NCI-H2107 treated with DMSO at 0.1 percent for 48 hours (cell line): ENCODE results near the gene SP140L.
A peak's percentile ranks its signal among the peaks of the same experiment; 100 is the strongest.
"Not testable (repeated sequence)": the region's sequence is repeated elsewhere in the genome, so short reads cannot be mapped to it uniquely, and the experiment has no call there.

Source experiments
- DNase-seq: peaks from one replicate; lab custom pipeline; 2025; ENCODE audit not compliant: unreplicated experiment; lab: John Stamatoyannopoulos, UW

Gene SP140L

DNA sequence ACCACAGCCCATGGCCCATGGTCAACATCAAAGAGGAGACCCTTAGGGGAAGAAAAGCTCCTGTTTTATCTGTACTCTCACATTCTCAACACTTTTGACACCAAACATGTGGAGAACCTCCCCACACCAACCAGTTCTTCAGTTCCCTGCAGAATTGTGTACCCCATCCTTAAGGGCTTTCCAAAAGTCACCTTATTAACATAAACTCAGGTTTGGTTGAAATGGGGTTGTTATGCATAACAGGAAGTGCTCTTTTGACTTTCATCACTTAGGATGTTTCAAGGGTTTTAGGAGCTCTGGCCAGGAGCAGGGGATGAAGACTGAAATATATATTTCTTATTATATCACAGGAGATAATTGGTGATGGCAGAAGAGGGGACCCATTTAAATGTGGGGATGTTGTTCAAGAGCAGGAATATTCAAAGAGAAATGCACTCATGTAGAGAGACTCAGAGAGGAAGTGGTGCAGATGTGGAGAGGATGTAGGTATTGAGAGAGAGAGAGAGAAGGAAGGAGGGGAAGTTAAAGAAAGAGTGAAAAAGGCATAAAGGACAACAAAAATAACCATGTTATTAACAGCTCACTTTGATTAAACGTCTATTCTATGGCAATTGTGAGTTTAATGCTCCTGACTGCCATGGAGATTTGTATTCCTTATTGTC, 35.2 kb downstream of the SP140L start:
- DNase-seq: no peak

DNA sequence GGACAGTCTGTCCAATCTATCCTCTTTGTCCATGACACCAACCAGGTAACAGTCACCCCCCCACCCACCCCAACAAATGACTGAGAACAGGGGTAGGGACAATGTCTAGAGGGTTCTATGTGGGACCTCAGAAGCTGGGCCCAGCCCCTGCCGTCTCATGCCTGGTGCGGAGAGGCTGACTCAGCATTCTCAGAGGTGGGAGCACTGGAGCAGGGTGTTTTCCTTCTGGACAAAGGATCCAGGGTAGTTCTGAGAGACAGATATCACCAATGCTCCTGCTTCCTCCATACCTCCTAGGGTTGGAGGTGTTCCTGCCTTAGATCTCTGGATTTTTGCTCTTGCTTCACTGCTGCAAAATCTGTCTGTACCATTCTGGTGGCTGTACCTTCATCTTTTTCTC, 55.1 kb downstream of the SP140L start:
- DNase-seq: no peak

DNA sequence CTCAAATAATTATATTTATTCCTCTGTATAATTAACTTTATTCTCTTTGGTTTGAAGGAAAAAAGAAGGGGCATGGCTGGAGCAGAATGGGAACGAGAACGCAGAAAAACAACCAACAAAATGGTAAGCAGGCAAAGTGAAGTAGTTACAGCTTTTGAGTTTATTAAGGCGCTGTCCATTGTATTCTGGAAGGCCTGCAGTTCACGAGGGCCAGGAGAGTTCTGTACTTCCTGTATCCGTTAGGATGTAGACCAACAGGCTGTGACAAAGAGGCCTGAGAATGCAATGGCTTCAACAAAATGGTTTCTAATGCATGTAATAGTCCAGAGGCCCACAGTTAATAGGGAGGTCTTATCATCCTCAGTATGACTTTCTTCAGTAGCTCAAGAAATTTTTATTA, 56.5 kb downstream of the SP140L start:
- no peak for DNase-seq

DNA sequence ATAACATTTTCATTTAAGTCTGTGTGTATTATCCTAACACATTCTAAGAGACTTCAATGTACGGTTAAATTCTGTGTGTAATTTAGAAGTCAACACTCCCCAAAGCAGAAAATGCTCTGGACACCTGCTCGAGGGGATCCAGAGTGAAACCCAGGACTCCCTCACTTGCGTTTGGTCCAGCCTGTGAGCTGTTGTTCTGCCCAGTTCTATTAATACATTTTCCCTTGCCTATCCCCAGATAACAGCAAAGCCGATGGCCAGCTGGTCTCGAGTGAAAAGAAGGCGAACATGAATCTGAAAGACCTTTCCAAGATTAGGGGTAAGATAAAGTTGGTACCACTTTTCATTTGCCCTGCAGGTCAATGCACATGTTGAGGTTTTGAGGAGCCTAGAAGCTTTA, 58.0 kb downstream of the SP140L start:
- DNase-seq: no peak

DNA sequence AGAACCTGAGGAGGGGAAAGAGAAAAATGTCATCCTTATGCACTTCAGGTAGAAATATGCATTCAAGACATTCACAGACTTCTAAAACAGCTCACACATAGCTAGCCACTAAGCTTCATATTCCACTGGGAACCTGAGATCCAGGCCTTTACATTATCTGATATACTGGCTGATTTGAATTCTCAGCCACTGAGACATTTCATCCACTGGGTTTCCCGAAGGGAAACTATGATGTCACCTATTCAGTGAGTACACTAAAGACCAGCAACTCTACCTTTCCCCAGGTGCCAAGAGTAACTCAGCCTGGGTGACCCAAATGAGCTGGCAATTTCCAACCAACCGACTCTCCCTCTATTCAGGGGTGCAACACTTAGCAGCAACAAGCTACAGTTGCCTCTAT, 67.3 kb downstream of the SP140L start:
- no peak for DNase-seq

DNA sequence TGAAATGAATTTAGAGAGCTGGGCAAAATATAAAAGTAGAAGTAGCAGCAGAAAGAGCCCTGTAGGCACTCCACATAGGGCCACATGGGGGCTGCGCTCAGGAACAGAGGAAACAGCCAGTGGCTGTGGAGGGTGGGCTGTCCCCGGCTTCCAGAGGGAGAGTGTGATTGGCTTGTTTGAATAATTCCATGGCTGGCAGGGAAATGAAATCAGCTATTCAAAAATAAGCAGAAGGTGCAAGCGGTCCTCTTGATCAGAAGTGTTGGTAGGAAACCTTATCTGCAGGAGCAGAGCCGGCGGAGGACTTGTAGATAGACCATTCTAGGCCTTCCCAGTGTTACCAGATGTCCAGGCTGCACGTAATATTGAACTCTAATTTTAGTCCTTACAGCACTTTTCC, 71.7 kb downstream of the SP140L start:
- not testable (repeated sequence) for DNase-seq

DNA sequence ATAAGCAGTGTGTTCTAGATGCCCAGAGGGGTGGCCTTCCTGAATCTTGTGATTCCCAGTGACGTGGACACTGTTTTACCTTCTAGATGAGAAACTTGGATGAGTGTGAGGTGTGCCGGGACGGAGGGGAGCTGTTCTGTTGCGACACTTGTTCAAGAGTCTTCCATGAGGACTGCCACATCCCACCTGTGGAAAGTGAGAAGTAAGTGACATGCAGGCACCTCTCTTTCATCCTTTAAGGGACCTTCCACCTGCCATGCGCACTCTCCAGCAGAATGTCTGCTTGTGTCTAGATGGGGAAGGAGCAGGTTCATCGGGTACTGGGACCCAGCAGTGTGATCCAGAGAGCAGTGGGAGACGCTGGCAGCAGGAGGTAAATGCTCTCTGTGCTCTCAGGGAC, 73.0 kb downstream of the SP140L start:
- no peak for DNase-seq

DNA sequence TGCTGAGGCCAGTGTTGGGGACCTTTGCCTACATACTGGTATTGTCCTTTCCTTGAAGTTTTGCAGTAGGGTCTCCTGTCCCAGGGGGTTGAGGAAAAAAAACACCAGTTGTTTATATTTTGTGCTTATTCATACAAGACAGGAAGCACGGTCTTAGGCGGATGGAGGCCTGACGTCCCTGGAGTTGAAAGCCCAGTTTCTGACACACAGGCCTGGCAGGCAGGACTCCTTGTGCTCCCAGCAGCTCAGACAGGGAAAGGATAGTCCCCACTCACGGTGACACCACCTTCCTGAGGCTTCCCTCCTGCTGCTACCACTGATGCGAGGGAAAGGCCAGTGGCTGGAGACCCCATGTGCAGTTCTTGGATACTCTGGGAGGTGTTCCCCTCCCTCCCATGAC, 73.5 kb downstream of the SP140L start:
- DNase-seq: no peak

DNA sequence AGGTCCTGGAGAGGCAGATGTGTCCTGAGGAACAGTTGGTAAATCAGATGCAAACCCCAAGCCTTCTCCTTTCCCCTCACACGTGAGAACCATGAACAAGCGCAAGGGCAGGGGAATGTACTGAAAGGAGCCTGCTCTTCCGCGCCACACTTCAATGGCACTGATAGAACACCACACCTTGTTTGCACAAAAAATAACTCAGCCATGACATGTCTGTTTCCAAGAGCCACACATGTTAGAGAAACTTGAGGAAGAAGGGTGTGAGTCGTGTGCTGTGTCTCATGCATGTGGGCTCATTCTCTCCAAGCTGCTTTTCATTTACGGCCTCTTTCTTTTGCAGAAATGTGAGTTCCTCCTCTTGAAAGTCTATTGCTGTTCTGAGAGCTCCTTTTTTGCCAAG, 74.0 kb downstream of the SP140L start:
- not testable (repeated sequence) for DNase-seq

DNA sequence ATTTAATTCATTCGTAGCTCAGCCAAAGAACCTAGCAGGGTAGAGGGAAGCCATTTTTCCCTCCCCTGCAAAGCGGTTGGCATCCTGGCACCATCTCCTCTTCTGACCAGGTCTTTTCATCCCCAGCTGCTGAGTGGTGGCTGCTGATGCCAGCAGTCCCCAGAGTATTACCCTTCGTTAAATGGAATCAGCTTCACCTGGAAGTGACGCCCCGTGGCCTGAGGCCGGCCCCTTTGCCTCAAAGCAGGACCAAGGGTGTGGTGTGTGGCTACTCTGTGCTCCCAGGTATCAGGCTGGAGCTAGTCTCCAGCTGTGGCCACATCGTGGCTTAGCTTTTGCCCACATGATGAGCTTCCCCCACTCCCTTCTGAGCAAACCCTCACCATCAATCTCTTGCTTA, 76.8 kb downstream of the SP140L start:
- no peak for DNase-seq

DNA sequence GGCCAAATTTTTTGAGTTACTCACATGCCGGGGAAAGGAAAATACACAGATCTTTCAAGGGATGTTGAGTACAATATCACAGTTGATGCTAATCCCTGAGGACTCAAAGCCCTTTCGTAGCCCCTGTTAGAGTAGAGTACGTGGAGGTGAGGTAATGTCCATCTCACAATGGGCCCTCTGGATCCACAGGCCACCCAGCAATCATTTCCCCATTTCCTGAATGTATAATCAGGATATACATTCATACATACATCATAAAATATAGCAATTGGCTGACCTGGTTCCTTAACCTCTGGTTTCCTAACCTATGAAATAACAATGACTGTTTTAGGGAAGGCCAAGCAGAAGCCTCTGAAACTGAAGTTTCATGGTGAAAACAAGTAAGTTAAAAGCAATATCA, 78.8 kb downstream of the SP140L start:
- DNase-seq: no peak

DNA sequence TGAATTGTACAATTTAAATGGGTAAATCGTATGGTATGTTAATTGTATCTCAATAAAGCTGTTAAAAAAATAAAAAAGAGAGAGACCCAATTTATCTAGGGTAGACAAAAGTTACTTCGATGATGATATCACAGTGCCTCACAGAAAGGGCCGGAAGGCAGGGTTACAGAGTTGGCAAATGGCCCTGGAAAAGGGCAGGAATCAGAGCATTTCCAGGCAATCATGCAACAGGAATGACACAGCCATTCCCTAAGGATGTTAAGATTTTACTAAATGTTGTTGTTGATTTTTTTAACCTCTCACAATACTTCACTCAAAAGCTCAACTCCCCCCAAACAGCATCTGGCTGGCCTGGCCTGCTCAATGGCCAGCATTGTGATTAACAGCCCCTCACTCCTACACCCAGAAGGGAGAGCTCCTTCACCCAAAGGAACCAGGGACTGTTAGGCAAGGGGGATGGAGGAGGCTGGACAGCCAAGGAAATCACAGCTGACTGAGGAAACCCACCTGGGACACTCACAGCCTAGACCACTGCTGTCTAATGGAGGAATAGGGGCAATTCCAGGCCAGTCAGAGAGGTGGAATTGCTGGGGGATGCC, 81.3 kb downstream of the SP140L start:
- DNase-seq: no peak

DNA sequence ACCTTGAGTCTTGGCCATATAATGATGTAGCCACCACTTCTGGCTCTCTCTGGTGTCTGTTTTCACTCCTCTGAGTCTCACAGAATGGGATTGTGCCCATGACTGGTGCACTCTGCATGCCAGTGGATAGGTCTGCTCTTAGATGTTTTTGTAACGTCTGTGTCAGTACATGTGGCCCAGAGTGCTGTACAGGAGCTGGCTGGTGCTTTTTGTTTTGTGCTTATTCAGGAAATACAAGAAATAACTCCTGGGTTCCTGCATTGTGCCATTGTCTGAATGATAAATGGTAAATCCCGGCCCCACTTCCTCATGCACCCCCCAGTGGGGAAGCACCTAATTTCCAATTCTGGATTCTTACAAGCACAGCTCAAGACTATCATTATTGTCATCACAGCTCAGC, 82.3 kb downstream of the SP140L start:
- not testable (repeated sequence) for DNase-seq

DNA sequence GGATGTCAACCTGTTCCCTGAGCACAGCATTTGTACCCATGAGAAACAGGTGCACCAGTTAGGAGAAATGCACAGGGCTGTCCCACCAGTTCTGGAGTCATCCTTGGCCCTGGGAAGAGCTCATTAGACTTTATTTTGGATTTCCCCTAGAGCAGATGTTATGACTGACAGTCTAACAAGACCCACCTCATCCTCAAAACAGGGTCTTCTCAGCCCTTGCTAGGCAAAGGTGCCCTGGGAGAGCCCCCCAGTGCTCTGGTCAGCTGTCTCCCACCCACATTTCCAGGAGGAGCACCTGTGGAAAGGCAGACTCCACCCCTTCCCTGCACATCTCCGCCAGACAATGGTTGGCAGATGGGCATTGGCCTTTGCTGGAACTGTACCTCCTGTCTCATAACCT, 83.3 kb downstream of the SP140L start:
- no peak for DNase-seq

DNA sequence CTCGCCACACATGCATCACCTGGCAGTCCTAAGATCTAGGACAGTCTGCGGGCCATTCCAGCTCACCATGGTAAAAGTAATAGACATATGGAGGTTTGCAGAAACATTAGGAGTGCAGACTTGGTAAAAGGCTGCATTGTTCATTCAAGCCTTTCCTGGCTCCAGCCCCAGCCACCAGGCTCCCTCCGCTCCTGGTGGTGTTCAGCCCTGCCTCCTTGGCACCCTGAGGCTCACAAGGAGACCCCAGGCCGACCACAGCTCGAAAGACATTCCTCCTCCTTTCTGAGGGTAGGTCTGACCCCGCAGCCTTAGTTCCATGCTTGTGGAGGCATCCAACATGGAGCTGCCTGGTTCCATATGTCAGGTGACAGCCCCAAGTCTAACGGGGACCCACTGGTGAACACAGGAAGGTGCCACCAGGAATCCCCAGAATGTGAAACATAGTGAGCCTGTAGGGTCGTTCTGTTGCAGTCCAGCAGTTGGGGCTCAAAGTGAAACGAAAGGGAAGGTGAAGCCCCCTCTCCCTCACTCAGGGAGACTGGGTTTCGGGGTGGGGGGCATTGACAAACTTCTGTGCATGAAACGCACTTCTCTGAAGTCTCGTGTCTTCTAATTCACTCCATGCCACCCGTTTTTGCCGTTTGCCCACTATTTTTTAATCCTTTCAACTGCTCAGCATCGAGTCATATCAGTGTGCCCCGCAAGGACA, 84.0 kb downstream of the SP140L start:
- DNase-seq: no peak

DNA sequence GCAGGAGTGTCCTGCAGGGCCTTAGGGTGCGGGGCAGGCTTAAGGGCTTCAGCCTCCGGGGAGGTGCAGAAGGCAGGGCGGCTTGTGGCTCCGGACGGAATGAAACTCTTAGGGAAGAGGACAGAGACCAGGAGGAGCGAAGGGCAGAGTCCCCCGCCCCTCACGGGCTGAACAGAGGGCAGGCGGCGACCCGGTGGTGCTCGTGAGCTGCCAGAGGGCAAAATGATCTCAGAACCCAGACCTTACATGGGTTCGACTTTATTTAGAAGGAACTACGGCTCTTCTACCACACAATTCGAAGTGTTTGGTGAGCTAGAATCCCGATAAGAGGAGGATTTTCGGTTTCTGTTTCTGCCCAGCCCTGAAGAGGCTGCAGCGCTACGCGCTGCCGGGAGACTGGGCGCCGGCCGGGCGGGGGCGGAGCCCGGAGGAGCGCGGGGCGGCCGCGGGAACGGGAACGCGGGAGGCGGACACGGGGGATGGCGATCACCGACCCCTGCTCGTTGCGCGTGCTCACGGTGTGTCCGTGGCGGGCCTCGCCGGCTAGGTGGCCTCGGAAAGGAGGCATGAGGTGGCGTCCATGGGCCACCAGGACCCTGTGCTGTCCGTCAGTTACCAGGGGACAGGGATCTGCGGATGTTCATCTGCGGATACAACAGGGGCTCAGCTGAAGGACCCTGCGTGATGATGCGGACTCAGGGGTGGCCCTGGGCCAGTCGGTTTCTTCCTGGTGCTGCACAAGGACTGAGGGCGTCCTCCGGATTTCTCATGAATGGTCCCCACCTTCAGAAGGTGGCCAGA, 84.8 kb downstream of the SP140L start:
- DNase-seq: peak; percentile 3

DNA sequence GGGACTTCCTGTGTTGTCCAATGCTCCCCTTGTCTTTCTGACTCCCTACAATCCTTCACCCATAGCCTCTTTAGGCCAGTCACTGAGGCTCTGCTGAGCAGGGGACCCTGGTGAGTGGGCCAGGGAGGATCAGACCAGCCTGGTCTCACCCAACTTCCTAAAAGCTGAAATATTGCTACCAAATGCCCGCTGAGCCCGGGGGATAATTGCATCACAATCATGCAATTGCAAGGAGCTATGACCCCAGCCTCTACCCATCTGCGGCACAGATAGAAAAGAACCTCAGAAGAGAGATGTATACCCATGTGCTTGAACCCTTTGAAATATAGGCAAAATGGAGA, 85.3 kb downstream of the SP140L start:
- DNase-seq: no peak

DNA sequence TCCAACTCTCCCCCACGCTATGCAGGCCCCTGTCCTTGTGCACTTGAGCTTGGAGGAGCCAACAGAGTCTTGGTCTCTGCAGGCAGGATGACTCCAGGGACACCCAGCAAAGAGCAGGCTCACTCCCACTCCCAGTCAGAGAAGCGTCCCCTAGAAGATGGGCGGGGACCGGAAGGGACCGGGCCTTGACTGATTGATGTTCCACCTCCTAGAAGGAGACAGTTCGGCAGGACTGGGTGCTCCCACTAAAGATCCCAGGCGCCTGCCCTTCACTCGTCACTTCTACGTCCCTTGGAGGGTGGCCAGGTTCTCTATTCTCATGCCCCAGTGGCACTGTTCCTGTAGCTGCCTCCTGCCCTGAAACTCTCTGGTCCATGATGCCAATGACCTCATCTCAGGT, 85.9 kb downstream of the SP140L start:
- DNase-seq: no peak

DNA sequence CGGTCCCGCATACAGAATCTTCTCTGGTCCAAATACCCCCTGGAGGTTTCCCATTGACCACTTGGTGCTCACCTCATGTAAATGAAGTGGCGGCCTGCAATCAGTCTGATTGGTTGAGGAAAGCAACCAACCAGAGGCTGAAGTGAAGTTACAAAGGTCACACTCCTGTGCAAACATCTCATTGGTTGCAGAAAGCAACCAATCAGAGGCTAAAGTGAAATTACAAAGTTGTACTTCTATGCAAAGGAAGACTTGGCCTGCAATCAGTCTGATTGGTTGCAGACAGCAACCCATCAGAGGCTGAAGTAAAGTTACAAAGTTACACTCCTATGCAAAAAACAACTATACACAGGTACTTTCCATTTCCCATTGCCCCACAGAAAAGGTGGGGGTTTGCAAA, 86.5 kb downstream of the SP140L start:
- no peak for DNase-seq

DNA sequence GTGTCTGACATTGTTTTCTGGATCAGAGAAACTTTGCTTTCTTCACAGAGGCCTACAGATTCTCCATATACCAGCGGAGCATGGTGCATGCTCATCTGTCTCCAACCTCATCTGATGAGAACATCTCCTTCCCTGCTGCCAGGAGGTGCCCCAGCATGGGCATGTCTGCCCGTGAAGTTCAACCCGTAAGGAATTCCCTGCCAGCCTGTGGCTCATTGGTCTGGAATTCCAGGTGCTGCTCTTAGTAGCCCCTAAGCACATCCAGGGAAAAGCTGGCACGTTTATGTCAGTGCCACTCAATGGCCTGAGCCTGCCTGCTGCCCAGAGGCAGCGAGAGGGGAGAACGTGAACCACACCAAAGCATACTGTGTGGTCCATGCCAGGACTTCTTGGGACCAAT, 87.3 kb downstream of the SP140L start:
- DNase-seq: no peak

DNA sequence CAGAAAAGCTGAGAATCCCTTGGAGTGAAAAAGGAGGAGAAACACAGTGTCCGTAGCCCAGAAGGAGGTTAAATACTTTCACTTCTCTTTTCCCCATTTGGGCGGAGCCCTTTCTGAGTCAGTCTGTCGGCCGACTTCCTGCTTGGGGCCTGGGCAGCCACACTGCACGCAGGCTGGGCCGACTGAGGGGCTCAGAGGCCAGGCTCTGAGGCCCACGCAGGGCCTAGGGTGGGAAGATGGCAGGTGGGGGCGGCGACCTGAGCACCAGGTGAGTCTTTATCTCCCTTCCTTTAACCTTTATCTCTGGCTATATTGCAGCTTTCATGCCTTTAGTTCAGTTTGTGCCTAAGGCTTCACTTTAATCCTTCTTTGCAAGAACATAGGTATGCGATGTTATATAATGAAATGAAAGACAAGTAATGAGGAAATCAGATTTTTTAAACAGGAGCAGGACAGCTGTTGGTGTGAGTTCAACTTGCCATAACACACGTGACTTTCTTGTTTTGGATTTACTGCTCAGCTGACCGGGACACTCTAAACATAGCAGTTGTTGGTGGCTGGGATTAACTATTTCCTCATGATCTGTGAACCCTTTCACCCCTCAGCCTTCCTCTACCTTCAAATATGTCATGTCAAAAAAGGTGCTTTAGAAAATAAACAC, 89.2 kb downstream of the SP140L start, which contains the start of gene SP100:
Gene SP100, plus strand, starts transcription at position 141 of the 661 bp plus-strand sequence. Its CDS starts 96 bp downstream, at position 237.
- DNase-seq: no peak
